DMS 273 (cell line): ENCODE measurements around the gene MSRB1.
"Not testable (repeated sequence)": the region's sequence is repeated elsewhere in the genome, so short reads cannot be mapped to it uniquely, and the experiment has no call there.

Experiments
- DNase-seq: peaks from one replicate; lab custom pipeline; 2025; ENCODE audit not compliant: unreplicated experiment; lab: John Stamatoyannopoulos, UW

The MSRB1 gene

GRCh38 chr16:1903845-1904840, 38.9 kb downstream of the MSRB1 start:
- DNase-seq, result no peak

- no peak for DNase-seq
These were observed 39.8 kb downstream of the MSRB1 start for GRCh38 chr16:1903220-1903574.

- no peak for DNase-seq
These were observed 40.3 kb downstream of the MSRB1 start for GRCh38 chr16:1902547-1903219.

- no peak for DNase-seq
These were observed 42.6 kb downstream of the MSRB1 start for GRCh38 chr16:1900452-1900774.

- no peak for DNase-seq
These were observed 43.2 kb downstream of the MSRB1 start for GRCh38 chr16:1899641-1900451.

- DNase-seq, result not testable (repeated sequence)
These were observed 45.3 kb downstream of the MSRB1 start for GRCh38 chr16:1897692-1898091.

- no peak for DNase-seq
These were observed 46.9 kb downstream of the MSRB1 start for GRCh38 chr16:1895949-1896675.

- no peak for DNase-seq
These were observed 47.9 kb downstream of the MSRB1 start for GRCh38 chr16:1895068-1895467.

- no peak for DNase-seq
These were observed 52.3 kb downstream of the MSRB1 start for GRCh38 chr16:1890708-1891050.

GRCh38 chr16:1890024-1890707, 52.8 kb downstream of the MSRB1 start:
- DNase-seq, result no peak
